HK-2 (cell line): Measurements from ENCODE around the gene BYSL.

Source experiments
- DNase-seq: peaks from one replicate; pipeline ENCODE4 v3.0.0-alpha.2; 2018; ENCODE audit not compliant: unreplicated experiment

BYSL gene

GRCh38 chr6:41976794-41977484 lies 55.6 kb downstream of the BYSL start:
- DNase-seq, result no peak
